Endothelial cell of umbilical vein (primary cell): ENCODE measurements around the gene SH3RF3. TPM values are rescaled to one million over a fixed set of nuclear protein-coding genes. Genes with fewer than 3 reads are reported as not detected.
A peak's percentile ranks its signal among the peaks of the same experiment; 100 is the strongest.

Experiments
- BruUV-seq: library from RNA; stranded (reverse); fragments of 400-500 nt; replicated peaks from 2 replicates; lab custom pipeline; 2021; lab: Mats Ljungman, UMichigan
- CTCF ChIA-PET: fragments of 300-600, 350-600 bp; sonication (Branson Sonifier 250); formaldehyde crosslinking; loops from one replicate; lab custom pipeline; 2021; ENCODE audit warnings: antibody characterized with exemption, inconsistent platforms; lab: Charles Lee
- POLR2A ChIA-PET: fragments of 300-600, 350-600 bp; sonication (Branson Sonifier 250); formaldehyde crosslinking; loops from one replicate; lab custom pipeline; 2021; ENCODE audit warnings: antibody characterized with exemption, inconsistent platforms; lab: Charles Lee
- DNase-seq: peaks from one replicate; pipeline ENCODE4 v3.0.0-alpha.2; 2011; ENCODE audit warnings: low read depth, low spot score
- FAIRE-seq: peaks from 2 replicates; lab custom pipeline; 2011; peaks lifted over from hg19 to GRCh38; lab: Jason Lieb, UNC
- H2AFZ ChIP-seq: 2 replicates; pipeline ENCODE4 v1.6.0; 2012; ENCODE audit warnings: low read depth, low read length, control low read depth, inconsistent platforms
- H3K27ac ChIP-seq: 2 replicates; pipeline ENCODE4 v1.5.1; 2011; ENCODE audit warnings: low read depth, mild to moderate bottlenecking, control low read depth, low read length, moderate library complexity; ENCODE audit not compliant: insufficient read depth
- H3K27me3 ChIP-seq, 2 experiments: 2 replicates each; pipeline versions ENCODE4 v1.6.0 to v1.6.1; 2011; ENCODE audit warnings: low read length in 2 of 2, mixed read lengths in 1 of 2; ENCODE audit not compliant: control insufficient read depth in 2 of 2, insufficient read depth in 2 of 2
- H3K36me3 ChIP-seq, 2 experiments: 2 replicates in 1 of 2; 3 replicates in 1 of 2; pipeline ENCODE4 v1.5.1; 2011; ENCODE audit warnings: low read length in 2 of 2, mild to moderate bottlenecking in 1 of 2, moderate library complexity in 1 of 2; ENCODE audit not compliant: control insufficient read depth in 2 of 2, insufficient read depth in 2 of 2; ENCODE audit errors: extremely low read depth in 1 of 2
- H3K4me1 ChIP-seq: 3 replicates; pipeline ENCODE4 v1.5.1; 2011; ENCODE audit warnings: mild to moderate bottlenecking, low read length; ENCODE audit not compliant: control insufficient read depth, insufficient read depth; ENCODE audit errors: extremely low read depth
- H3K4me2 ChIP-seq: 2 replicates; pipeline ENCODE4 v1.6.1; 2011; ENCODE audit warnings: low read length, control low read depth, mixed read lengths; ENCODE audit not compliant: insufficient read depth
- H3K4me3 ChIP-seq, 3 experiments: fragments of 200-600 bp in 1 of 3; sonication (generic), shearing (Covaris generic) in 1 of 3; replicated peaks in 1 of 3; 2 replicates each; pipeline ENCODE4 v1.5.1; 2011 to 2016; ENCODE audit warnings: control low read depth in 3 of 3, low read length in 3 of 3, mild to moderate bottlenecking in 2 of 3, inconsistent platforms in 1 of 3, low read depth in 1 of 3, moderate library complexity in 1 of 3; ENCODE audit not compliant: insufficient read depth in 1 of 3
- H3K79me2 ChIP-seq: 2 replicates; pipeline ENCODE4 v1.6.0; 2012; ENCODE audit warnings: low read length, inconsistent platforms; ENCODE audit not compliant: control insufficient read depth, insufficient read depth
- H3K9ac ChIP-seq: replicated peaks from 2 replicates; pipeline ENCODE3; 2011; ENCODE audit warnings: low read length, control low read depth; ENCODE audit not compliant: insufficient read depth; ENCODE audit errors: extremely low read depth
- H3K9me1 ChIP-seq: replicated peaks from 3 replicates; pipeline ENCODE4 v1.6.0; 2011; ENCODE audit warnings: mild to moderate bottlenecking, low read length; ENCODE audit not compliant: control insufficient read depth, insufficient read depth; ENCODE audit errors: extremely low read depth
- H3K9me3 ChIP-seq: replicated peaks from 2 replicates; pipeline ENCODE4 v1.5.1; 2012; ENCODE audit warnings: low read length, inconsistent platforms; ENCODE audit not compliant: control insufficient read depth, insufficient read depth
- H4K20me1 ChIP-seq: replicated peaks from 2 replicates; pipeline ENCODE3; 2011; ENCODE audit warnings: mild to moderate bottlenecking, low read length; ENCODE audit not compliant: control insufficient read depth, insufficient read depth; ENCODE audit errors: extremely low read depth
- EZH2 ChIP-seq: IDR thresholded peaks from 2 replicates; pipeline ENCODE4 v1.6.1; 2012; ENCODE audit warnings: borderline replicate concordance, low read depth, mild to moderate bottlenecking, moderate library complexity, low read length, inconsistent platforms; ENCODE audit not compliant: severe bottlenecking
- MAX ChIP-seq: IDR thresholded peaks from 2 replicates; pipeline ENCODE4 v1.6.1; 2011; ENCODE audit not compliant: insufficient read depth, insufficient read length
- dilution Hi-C: fragments of 300-500 bp; cut with MboI; formaldehyde crosslinking; loops from one replicate; pipeline ENCODE4 v1.15.0; 2019; ENCODE audit warnings: low sequenced_read_pairs; ENCODE audit not compliant: extremely low pct_ligation_motif_present
- intact Hi-C: fragments of 100-400 bp; cut with micrococcal nuclease; formaldehyde crosslinking; loops from one replicate; pipeline ENCODE4 v1.10.0; 2022
- polyA plus RNA-seq, 4 experiments: library from polyadenylated mRNA; depleted of rRNA in 3 of 4; stranded (reverse) in 3 of 4; unstranded in 1 of 4; fragments of >200 nt; gene quantifications; 2 replicates each; pipeline versions ENCODE4 v1.2.1 to v1.2.3, GENCODE V29; 2011 to 2012; ENCODE audit warnings: missing spikeins in 1 of 4
- total RNA-seq: library from RNA; stranded (reverse); gene quantifications from 2 replicates; pipeline ENCODE4 v1.2.3, GENCODE V29; 2021
- TF ChIP-seq, protein P1 (sequence below), 2 donors: IDR thresholded peaks; 1 replicate in 1 of 2; 2 replicates in 1 of 2; pipeline ENCODE4 v1.5.1; 2011; ENCODE audit warnings: low read length in 2 of 2, mild to moderate bottlenecking in 2 of 2, moderate library complexity in 2 of 2, control low read depth in 1 of 2, inconsistent platforms in 1 of 2, low read depth in 1 of 2; ENCODE audit not compliant: insufficient read depth in 1 of 2; ENCODE audit errors: extremely low read depth in 1 of 2

SH3RF3 gene
- total and polyA plus RNA-seq, 2 donors (not counting 3 experiments of a cell fraction or from before 2014, with no cell fraction given), result 3.8 to 14.7 TPM

GRCh38 chr2:109333414-109334210 lies 204.6 kb downstream of the SH3RF3 start:
- Histone ChIP-seq H3K9me1 (no peaks in the 10 kb centered on the region), H3K9me3 (no peaks in the 10 kb centered on the region), H3K27me3 (no peaks in the 10 kb centered on the region), H2AFZ (no peak overlapping the region), H3K4me2 (no peak overlapping the region), H3K4me3 (no peak overlapping the region), H4K20me1 (no peaks in the 10 kb centered on the region), H3K27ac (peak overlapping the region; percentile 76), H3K79me2 (peaks cover 15% of the 10 kb centered on the region), H3K9ac (no peak overlapping the region), H3K36me3 (no peaks in the 10 kb centered on the region), H3K4me1 (peaks cover 54% of the 10 kb centered on the region)
- BruUV-seq, result no TSS peak
- TF ChIP-seq, protein P1, sequence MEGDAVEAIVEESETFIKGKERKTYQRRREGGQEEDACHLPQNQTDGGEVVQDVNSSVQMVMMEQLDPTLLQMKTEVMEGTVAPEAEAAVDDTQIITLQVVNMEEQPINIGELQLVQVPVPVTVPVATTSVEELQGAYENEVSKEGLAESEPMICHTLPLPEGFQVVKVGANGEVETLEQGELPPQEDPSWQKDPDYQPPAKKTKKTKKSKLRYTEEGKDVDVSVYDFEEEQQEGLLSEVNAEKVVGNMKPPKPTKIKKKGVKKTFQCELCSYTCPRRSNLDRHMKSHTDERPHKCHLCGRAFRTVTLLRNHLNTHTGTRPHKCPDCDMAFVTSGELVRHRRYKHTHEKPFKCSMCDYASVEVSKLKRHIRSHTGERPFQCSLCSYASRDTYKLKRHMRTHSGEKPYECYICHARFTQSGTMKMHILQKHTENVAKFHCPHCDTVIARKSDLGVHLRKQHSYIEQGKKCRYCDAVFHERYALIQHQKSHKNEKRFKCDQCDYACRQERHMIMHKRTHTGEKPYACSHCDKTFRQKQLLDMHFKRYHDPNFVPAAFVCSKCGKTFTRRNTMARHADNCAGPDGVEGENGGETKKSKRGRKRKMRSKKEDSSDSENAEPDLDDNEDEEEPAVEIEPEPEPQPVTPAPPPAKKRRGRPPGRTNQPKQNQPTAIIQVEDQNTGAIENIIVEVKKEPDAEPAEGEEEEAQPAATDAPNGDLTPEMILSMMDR (IDR thresholded peaks at IDR 0.05; ENCODE audit: extremely low read depth in 1 of 2, insufficient read depth in 1 of 2, low read depth in 1 of 2, low read length in 2 of 2), result peak; percentile 38 to 45
- TF ChIP-seq MAX (no peak), EZH2 (no peak)
- ChIA-PET POLR2A (interaction anchor here (1.1 kb wide), 1 partner anchor 67 kb away, joined by 3 read pairs; no protein-coding TSS in a partner anchor), CTCF (interaction anchor here (0.6 to 3.3 kb wide), 16 partner anchors 8 to 213 kb away, joined by 3 to 23 read pairs (median 4); partner anchors contain the start of gene SH3RF3)
- DNase-seq, result peak; percentile 61
- dilution Hi-C loops (no loop called here), intact Hi-C loops (loop anchor here (2.0 to 5.0 kb wide), 3 partner anchors 66 to 164 kb away; no protein-coding TSS in a partner anchor)
- FAIRE-seq, result peak; percentile 85
